DMS 273 (cell line): ENCODE results near the gene KIF3A.

Source experiments
- DNase-seq: peaks from one replicate; lab custom pipeline; 2025; ENCODE audit not compliant: unreplicated experiment; lab: John Stamatoyannopoulos, UW

KIF3A gene

DNA sequence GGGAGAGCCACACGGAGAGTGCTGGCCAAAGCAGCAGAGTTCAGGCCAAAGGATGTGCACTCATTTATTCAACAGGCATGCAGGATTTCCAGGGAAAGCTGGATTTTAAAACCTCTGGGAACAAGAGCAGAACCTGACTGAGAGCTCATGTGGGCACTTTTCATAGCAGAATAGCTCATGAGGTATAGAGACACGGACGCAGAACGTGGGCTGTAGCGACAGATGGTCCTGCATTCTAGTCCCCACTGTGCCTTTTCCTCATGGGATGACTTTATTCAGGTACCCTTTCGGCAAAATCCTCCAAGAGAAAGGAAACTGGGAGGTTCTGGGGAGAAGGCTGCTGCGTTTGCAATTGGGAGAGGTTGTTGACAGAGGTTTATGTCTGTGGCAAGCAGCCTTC is 58.2 kb downstream of the KIF3A start:
- DNase-seq = no peak

DNA sequence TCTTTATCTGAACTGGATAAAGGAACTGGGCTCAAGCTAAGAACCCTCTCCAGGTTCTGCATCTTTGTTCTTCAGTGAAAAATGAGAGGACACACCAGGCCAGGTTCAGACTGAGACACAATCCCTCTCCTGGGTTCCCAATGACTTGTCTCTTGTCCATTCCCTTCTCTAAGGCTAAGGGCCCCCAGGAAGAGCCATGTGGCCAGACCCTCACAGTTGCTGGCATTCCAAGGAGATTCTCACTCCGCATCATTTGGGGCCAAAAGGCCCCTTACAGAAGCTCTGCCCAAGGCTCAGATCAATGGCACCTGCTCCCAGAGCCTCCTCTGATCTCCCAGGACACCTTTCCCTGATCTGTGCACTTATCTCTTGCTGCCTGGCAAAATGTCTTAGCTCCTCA is 58.6 kb downstream of the KIF3A start:
- DNase-seq = no peak

DNA sequence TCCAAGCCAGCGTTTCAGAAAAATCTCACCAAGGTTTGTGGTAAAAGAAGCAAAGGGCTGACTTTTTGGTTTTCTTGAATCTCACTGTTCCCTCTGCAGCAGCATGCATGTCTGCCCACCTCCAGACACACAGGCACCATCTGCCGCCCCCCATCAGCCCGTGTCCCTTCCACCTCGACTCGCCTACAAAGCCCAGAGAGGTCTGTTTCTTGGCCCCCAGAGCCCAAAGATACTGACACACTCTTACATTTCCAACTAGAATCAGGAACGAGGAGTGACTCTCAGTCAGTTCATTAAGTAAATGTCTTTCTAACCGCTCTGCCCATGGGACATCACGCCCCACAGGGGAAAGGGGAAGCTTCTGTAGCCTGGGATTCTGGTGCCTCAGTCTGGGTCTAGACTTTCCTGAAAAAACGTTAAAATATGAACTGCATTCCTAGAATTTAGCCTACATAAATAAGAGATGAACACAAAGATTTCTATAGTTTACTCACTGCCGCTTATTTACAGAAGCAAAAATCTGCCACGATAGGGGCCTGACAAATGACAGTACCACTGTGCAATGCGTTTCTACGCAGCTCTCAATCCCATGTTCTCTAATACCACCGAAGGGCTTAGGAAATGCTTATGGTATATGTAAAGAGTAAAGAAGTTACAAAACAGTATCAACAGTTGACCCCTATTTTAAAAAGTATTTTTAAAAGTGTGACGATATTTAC is 59.5 kb downstream of the KIF3A start:
- DNase-seq = peak; percentile 19

DNA sequence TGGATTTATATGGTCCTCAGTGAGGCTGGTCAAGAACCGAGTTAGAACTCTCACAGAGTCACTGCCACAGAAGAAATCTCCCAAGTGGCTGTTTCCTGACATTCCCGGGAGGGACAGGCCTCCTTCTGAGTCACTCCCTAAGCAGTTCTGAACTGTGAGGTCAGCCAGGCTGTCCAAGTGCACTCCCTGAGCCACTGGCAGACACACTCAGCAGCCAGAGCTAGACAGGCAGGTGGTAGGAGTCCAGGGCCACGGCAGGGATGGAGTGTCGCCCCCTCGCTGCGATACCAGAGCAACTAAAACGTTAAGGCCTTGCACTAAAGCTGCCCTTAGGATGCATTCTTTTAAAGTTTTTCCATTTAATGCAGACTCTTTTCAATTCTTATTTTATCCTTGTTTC is 60.2 kb downstream of the KIF3A start:
- DNase-seq = no peak

DNA sequence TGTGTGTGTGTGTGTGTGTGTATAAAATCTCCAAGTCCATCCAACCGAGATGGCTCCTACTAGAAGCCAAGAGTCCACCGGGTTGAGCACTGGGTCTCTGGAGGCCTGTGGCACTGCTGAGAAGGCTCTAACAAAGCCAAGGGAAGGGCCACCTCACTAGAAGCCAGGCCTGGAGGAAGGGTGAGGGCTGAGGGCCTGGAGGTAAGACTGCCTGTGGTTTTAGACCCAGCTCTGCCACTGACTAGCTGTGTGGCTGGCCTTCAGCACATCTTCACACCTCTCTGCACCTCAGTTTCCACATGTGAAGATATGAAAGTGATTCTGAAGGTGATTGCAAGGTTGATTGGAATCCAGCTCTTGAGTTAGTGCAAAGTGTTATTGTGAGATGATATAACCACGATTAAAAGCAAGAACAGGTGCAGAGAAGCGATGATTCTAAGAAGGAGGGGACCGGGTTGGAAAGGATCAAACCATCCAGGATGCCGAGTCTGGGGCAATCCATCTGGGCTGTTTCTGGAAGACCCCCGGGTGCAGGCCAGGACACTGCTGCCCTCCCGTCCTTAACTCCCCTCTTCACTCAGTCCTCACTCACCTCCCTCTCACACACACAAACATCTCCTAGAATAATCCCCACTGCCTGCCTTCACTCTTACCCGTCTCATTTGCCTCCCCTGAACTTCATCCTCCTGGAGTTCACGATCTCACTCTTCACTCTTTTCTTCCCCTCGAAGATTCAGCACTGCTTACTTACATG is 61.2 kb downstream of the KIF3A start:
- no peak for DNase-seq

DNA sequence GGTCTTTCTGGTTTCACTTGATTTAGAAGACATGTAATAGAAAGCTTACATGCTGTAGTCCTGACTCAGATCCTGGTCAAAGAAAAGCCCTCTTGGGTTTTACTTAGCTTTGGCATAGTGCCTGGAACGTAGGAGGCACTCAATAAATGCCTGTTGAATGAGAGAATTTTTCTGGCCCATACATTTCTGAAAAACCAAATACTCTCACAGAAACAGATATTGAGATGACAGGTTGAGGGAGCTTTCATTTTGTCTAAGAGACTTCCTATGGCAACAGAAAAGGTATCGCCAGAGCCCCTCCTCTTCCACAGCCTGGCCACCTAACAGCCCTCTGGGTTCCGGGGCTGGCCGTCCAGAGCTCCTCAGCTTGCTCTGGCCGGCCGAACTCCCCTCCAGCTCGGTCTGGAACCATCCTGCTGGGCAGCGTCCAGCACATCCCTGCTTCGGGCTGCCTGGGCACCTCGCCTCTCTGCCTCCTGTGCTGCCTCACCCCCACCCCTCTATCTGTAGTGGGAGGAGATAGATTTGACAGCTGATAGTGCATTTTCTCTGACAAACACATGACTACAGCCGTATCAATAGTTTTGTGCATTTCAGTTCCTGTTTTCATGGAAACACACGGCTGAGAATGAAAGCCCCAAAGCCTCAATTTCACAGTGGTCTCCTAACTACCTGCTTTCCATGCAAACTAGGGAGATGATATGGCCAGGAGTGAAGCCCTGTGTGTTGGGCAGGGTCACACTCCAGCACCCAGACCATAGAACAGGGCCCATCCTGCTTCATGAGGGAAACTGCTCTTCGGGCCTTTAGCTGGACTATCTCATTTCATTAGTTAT is 62.5 kb downstream of the KIF3A start:
- DNase-seq = peak; percentile 17

DNA sequence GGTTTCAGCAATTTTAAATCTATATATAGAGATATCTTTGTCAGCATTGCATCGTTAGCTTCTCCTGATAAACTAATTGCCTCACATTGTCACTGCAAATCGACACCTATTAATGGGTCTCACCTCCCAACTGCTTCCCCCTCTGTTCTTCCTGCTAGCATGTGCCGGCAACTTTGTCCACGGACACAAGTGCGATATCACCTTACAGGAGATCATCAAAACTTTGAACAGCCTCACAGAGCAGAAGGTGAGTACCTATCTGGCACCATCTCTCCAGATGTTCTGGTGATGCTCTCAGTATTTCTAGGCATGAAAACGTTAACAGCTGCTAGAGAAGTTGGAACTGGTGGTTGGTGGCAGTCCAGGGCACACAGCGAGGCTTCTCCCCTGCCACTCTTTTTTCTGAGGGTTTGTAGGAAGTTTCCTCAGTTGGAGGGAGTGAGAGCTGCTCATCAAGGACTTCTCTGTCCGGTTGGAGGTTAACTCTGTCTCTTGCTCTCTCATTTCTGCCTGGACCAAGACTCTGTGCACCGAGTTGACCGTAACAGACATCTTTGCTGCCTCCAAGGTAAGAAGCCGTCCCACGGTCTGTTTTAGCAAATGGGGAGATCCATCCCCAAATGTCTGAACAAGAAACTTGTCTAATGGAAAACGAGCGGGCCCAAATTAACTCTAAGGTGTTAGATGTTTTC is 63.3 kb downstream of the KIF3A start, which contains the start of gene IL4:
Gene IL4, plus strand, starts transcription at position 51 of the 692 bp plus-strand sequence. Its CDS starts 62 bp downstream, at position 113.
- DNase-seq = peak; percentile 23

DNA sequence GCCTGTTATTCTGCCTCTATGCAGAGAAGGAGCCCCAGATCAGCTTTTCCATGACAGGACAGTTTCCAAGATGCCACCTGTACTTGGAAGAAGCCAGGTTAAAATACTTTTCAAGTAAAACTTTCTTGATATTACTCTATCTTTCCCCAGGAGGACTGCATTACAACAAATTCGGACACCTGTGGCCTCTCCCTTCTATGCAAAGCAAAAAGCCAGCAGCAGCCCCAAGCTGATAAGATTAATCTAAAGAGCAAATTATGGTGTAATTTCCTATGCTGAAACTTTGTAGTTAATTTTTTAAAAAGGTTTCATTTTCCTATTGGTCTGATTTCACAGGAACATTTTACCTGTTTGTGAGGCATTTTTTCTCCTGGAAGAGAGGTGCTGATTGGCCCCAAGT is 63.9 kb downstream of the KIF3A start:
- no peak for DNase-seq

DNA sequence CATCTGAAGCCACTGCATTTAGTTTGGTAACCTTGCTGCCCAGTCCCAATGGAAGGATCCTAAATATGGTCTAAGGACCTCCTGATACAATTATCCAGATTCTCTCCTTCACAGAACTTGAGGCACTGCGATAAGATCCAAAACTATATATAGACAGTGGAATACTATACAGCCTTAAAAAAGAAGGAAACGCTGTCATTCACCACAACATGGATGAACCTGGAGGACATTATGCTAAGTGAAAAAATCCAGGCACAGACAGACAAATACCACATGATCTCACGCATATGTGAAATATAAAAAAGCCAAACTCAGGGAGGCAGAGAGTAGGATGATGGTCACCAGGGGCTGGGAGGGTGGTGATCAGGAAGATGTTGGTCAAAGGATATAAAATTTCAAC is 66.3 kb downstream of the KIF3A start:
- DNase-seq = no peak

DNA sequence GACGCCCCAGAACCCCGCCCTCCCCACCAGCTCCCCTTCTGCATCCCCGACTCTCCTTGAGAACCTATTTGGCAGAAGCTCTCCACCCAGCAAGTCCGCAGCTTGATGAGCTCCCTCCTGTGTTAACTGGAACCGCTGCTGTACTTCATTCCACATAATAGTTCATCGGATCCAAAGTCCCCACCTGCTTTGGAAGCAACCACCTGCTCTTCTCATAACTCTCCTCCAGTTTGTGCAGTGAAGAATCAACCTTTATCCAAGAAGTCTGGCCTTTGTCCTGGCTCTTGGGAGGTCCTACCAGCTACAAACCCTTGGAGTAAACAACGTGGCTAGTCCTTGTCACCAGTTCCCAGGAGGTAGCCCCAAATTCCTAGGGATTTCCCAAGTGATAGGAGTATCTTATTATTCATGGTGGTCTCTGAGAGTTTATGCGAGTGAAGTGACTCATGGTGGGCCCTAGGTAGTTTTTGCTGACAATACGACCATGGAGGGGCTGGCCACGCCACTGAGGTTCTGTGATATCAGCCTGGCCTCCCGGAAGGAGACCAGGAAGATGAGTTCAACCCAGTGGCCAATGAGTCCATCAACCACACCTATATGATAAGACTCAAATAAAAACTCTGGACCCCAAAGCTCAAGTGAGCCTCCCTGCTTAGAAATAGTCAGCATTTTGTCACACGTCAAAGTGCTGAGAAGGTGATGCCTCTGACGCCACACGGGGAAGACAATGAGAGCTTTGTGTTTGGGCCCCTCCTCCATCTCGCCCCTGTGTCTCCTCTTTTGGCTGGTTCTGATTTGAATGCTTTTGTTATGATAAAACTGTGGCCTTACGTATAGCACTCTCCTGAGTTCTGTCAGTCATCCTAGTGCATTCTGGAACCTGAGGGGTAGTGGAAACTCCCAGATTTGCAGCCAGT is 67.1 kb downstream of the KIF3A start:
- no peak for DNase-seq

DNA sequence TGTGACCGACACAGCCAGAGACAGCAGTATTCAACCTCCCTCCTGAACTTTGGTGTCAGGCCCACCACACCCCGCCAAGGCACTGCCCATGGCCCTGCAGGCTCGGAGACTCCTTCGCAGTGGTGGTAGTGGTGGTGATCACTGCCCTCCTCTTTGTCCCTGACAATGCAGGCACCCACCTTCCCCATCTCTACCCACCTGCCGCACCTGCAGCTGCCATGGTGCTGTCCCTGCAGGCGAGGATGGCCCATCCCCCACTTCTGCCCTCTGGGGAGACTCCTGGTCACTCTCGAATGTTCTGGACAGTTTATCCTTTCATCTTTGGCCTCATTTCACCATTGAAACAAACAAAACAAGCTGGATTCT is 67.9 kb downstream of the KIF3A start:
- no peak for DNase-seq

DNA sequence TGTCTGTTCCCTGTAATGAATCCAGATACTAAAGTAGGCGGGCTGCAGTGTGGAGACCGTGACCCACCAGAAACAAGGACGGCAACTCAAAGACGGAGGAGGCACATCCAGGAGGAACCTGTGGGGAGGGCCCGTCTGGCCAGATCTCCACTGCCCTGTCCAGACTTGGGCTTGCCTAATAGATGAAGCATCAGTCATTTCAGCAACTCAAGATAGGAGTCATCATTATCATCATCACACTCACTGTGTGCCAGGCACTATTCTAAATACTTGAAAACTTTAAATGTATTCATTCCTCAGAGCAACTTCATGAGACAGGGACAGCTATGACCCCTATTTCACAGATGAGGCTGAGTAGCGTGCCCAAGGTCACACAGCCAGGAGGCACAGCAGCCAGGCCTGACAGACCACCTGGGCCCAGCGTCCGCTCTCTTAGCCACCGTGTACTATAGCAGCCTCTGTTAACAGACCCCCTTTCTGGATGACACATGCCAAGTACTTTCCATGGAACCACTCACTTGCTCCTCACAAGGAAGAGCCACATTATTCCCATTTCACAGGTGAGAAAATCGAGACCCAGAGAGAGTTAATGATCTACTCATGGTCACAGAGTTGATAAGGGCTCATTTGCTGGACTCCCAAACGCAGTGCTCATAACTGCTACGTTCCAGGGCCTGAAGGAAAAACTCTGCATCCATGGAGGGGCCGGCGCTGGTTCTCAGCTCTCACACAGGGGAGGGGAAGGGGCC is 68.5 kb downstream of the KIF3A start:
- no peak for DNase-seq

DNA sequence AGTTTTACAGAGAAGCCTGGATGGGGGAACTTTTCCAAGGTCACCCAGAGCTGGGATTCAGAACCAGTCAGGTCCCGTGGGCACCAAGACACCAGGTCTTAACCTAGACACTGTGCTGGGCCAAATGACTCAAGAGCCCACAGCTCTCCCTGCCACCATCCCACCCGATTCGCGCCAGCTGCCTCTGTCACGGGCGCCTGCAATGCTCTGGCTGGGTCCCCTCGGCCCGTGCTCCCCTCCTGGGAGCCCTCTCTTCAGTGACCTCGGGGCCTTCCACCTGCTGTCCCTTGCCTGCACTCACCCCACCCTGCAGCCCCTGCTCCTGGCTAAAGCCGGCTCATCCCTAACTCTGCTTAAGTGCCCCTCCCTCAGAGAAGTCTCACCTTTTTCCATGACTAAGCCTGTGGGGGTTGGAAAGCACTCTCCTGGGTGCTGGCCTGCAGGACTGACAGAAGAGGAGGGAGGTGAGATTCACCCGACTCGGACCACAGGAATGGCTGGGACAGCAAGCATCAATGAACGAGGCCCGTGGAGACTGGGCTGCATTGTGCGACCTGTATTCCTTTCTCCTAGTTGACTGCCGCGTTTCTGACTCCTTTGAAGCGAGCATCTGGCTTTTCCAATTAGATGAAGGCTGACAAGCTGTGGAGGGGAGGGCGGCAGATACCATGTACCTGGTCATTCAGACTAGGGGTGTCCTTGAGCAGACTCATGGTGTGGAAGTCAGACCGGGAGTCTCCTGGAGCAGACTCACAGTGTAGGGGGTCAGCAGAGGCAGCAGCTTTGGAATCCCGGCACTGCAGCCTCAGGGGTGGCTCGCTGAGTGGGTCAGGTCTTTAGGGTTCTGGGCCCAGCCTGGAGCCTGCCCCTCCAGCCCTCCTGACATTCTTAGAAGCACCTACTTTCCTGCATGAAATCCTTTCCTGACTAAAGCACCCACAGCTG is 69.3 kb downstream of the KIF3A start:
- DNase-seq = no peak

DNA sequence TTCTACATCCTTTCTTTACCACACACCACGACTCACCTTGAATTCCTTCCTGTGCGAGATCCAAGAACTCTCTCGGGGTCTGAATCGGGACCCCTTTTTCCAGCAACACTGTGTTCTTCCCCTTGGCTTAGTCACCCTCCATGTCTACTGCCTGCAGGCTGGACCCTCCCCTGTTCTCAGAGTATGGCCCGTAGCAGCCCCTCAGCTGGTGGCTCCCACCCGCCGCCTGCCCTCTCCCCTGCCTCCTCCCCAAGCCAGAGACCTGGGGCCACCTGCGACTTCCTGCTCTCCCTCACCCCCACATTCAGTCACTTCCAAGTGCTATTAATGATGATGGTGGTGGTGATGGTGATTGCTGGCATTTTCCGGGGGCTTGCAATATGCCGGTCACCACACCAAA is 70.0 kb downstream of the KIF3A start:
- no peak for DNase-seq

DNA sequence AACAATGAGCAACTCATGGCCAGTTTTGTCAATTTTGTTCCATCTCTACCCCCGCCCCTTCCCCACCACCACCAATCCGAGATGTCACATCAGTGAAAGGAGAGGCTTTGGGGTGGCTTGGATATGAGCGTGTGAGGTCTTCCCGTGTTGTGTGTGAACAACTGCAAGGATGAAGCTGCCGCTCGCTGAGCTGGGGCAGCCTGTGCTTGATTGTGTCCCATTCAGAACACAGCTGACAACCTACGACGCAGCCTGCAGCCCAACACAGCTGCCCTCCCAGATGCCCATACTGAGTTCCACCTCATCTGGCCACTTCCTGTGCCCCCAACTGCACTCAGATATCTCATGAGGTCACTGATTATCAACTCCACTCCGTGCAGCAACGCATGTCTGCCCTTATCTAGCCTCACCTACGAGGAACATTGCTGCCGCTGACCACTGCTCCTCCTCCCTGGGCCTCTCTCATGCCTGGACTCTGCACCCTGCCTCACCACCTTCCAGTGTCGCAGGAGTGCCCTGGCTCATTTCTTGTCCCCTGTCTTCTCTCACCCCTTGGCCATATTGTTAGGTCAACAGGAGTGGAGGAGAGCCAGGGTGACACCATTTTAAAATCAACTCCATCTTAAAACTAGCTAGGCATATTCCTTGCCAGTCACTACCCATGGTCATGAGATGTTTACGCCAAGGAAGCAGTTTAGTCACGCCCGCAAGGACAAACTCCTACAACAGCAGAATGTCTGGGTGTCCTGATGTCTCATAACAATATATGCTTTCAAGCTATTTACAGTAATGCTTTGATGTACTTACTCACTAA is 70.8 kb downstream of the KIF3A start:
- no peak for DNase-seq

DNA sequence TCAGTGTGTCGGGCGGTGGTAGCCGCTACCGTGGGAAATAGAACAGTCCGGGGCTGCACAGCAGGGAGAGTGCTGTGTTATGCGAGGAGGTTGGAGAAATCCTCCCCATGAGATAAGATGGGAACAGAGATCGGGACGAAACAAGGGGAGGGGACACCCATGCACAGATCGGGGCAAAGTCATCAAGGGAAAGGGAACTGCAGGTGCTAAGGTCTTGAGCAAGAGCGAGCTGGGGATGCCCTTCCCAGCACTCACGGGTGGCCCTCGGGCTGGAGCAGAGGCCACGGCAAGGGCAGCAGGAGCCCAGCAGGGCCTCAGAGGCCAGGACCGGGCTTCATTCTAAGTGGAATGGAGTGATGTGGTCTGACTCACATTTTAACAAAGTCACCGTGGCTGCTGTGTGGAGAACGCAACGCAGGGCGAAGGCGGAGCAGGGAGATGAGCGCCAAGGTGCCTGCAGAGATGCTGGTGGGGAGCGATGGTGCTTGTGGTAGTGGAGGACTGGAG is 71.7 kb downstream of the KIF3A start:
- DNase-seq = no peak

DNA sequence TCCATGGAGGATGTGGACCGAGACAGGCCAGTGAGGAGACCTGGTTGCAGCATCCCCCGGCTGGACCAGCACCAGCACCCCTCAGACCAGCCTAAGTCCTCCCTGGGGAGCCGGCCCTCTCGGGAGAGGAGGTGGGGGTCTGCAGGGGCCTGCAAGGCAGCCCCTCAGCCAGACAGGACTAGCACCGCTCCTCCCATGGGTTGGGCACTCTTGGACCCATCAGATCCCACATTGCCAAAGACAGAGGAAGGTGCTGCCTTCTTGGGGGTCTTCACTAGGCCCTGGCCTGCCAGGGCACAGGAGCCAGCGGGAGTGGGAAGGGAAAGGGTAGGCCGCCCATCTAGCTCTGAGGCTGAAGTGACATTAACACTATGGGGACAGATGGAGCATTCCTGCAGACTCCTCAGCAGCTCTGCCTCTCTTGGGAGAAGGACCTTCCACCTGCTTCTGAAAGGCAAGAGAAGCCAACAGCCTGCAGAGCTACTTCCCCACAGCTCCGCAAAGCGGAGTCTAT is 72.6 kb downstream of the KIF3A start:
- DNase-seq = no peak
